Colonic mucosa (tissue), 4 donors: ENCODE data around the gene CYP2C9. TPM values are rescaled to one million over a fixed set of nuclear protein-coding genes. Genes with fewer than 3 reads are reported as not detected.

Experiments used
- DNase-seq: peaks from one replicate; pipeline ENCODE4 v3.0.0-alpha.2; 2020
- H3K27ac ChIP-seq: fragments of 200-600 bp; one replicate; pipeline ENCODE4 v1.8.0; 2021
- H3K27me3 ChIP-seq: fragments of 200-600 bp; one replicate; pipeline ENCODE4 v1.8.0; 2021
- H3K36me3 ChIP-seq: fragments of 200-600 bp; one replicate; pipeline ENCODE4 v1.8.0; 2021
- H3K4me1 ChIP-seq: fragments of 200-600 bp; one replicate; pipeline ENCODE4 v1.8.0; 2021; ENCODE audit warnings: mild to moderate bottlenecking
- H3K4me3 ChIP-seq: fragments of 200-600 bp; one replicate; pipeline ENCODE4 v1.8.0; 2021
- H3K9ac ChIP-seq, 2 donors: one replicate each; pipeline ENCODE4 v1.7.0; 2013; ENCODE audit warnings: control low read depth in 2 of 2, low read depth in 2 of 2, low read length in 2 of 2
- H3K9me3 ChIP-seq: fragments of 200-600 bp; one replicate; pipeline ENCODE4 v1.8.0; 2021
- CTCF ChIP-seq: fragments of 200-600 bp; IDR thresholded peaks from one replicate; pipeline ENCODE4 v1.8.0; 2022; ENCODE audit warnings: antibody characterized with exemption, mild to moderate bottlenecking
- intact Hi-C: fragments of 100-400 bp; cut with DNase I; formaldehyde crosslinking; loops from one replicate; pipeline ENCODE4 v1.14.1; 2022
- total RNA-seq, 2 donors: library from RNA; stranded (reverse); fragmentation: NEBNext Ultra II Directional in 1 of 2; extraction: Animal tissue kit (Norgen Biotek cat#: 25700) in 1 of 2; gene quantifications; one replicate each; pipeline ENCODE4 v1.2.1, GENCODE V29; 2021
- donor health status: healthy.
- donor health status: DM: no; HTN: no; CAD: no.
- donor health status: DM: no; HTN: no; CAD: no.

CYP2C9 gene
- total RNA-seq, 2 donors from 2014 or later: 3.1 to 4.0 TPM

GRCh38 chr10:95031656-95032055 is 93.2 kb downstream of the CYP2C9 start:
- intact Hi-C loops: no loop called here
- no peak overlapping the region for H3K4me3 ChIP-seq
- no peaks in the 10 kb centered on the region for H3K9me3 ChIP-seq
- no peak overlapping the region for H3K27ac ChIP-seq
- H3K4me1 ChIP-seq: no peaks in the 10 kb centered on the region
- no peaks in the 10 kb centered on the region for H3K27me3 ChIP-seq
- no peak overlapping the region for H3K9ac ChIP-seq
- no peak for DNase-seq
- no peaks in the 10 kb centered on the region for H3K36me3 ChIP-seq
- TF ChIP-seq CTCF: no peak

- H3K27ac ChIP-seq: no peak overlapping the region
- H3K27me3 ChIP-seq: no peaks in the 10 kb centered on the region
- no peaks in the 10 kb centered on the region for H3K9me3 ChIP-seq
- no peaks in the 10 kb centered on the region for H3K4me1 ChIP-seq
- no peak for DNase-seq
- H3K36me3 ChIP-seq: no peaks in the 10 kb centered on the region
- no peak overlapping the region for H3K9ac ChIP-seq
- intact Hi-C loops: no loop called here
- TF ChIP-seq CTCF: no peak
- no peak overlapping the region for H3K4me3 ChIP-seq
These were observed 95.9 kb downstream of the CYP2C9 start for GRCh38 chr10:95034401-95034800.

GRCh38 chr10:95035332-95036295 is 97.2 kb downstream of the CYP2C9 start:
- Histone ChIP-seq H3K4me1 (no peaks in the 10 kb centered on the region), H3K27ac (no peak overlapping the region), H3K9me3 (no peaks in the 10 kb centered on the region), H3K27me3 (no peaks in the 10 kb centered on the region), H3K9ac (no peak overlapping the region), H3K36me3 (no peaks in the 10 kb centered on the region), H3K4me3 (no peak overlapping the region)
- no peak for DNase-seq
- intact Hi-C loops: no loop called here
- no peak for TF ChIP-seq CTCF

GRCh38 chr10:95039281-95039680 is 100.8 kb downstream of the CYP2C9 start:
- no peaks in the 10 kb centered on the region for H3K36me3 ChIP-seq
- no peaks in the 10 kb centered on the region for H3K4me1 ChIP-seq
- no peak overlapping the region for H3K27ac ChIP-seq
- no peaks in the 10 kb centered on the region for H3K9me3 ChIP-seq
- no peak overlapping the region for H3K9ac ChIP-seq
- no peak for TF ChIP-seq CTCF
- intact Hi-C loops: no loop called here
- no peak for DNase-seq
- H3K27me3 ChIP-seq: no peaks in the 10 kb centered on the region
- H3K4me3 ChIP-seq: no peak overlapping the region

Other genes with a start within 250 kb of the CYP2C9 start
- 1 to 10 TPM in 1 of 2 donors, under 1 TPM in 1; 0.16 to 1.9 TPM for gene CYP2C19, start 176.0 kb upstream of the CYP2C9 start, total RNA-seq
- 1 to 10 TPM in 1 of 2 donors, under 1 TPM in 1; 0.56 to 1.2 TPM for gene CYP2C8, start 130.8 kb downstream of the CYP2C9 start, total RNA-seq